Measurements from ENCODE around the gene ADPRHL1. TPM values are rescaled to one million over a fixed set of nuclear protein-coding genes. Genes with fewer than 3 reads are reported as not detected.
"Not testable (repeated sequence)": the region's sequence is repeated elsewhere in the genome, so short reads cannot be mapped to it uniquely, and the experiment has no call there.

The ADPRHL1 gene
- total RNA-seq, 3 donors from 2014 or later (not counting 1 experiment from before 2014, with no cell fraction given): 0.56 to 0.93 (median 0.72) TPM

DNA sequence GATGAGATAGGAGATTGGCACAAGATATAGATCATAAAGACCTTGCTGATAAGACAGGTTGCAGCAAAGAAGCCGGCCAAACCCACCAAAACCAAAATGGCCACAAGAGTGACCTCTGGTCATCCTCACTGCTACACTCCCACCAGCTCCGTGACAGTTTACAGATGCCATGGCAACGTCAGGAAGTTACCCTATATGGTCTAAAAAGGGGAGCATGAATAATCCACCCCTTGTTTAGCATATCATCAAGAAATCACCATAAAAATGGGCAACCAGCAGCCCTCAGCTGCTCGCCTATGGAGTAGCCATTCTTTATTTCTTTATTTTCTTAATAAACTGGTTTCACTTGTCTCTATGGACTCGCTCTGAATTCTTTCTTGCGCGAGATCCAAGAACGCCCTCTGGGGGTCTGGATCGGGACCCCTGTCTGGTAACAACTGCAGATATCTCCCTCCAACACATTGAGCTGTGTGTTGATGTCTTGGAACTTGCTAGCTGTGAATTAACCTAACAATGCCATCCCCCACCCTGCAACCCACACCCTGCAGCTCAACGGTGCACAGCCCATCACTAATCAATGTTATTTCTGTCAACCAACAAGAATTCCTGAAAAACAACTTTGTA, 62.3 kb downstream of the ADPRHL1 start:
- intact Hi-C loops (cut with micrococcal nuclease): no loop called here
- DNase-seq: no peak
- Mint-ChIP-seq H3K36me3 (no peaks in the 10 kb centered on the region), H3K4me1 (peaks cover 5% of the 10 kb centered on the region in 2 donors), H3K4me3 (no peak overlapping the region), H3K9me3 (no peaks in the 10 kb centered on the region), H3K27ac (no peak overlapping the region), H3K27me3 (ENCODE audit: low read depth in 2 of 2) (peaks cover 0 to 13% of the 10 kb centered on the region in 2 donors)
- no peak for ATAC-seq
- H3K4me1 ChIP-seq (ENCODE audit: control insufficient read depth, insufficient read depth, low read length): peaks cover 13% of the 10 kb centered on the region
- H3K27ac ChIP-seq (ENCODE audit: low read length): no peak overlapping the region
- H3K9me3 ChIP-seq (ENCODE audit: control insufficient read depth, insufficient read depth, low read length): no peaks in the 10 kb centered on the region
- no peaks in the 10 kb centered on the region for H3K36me3 ChIP-seq (ENCODE audit: control insufficient read depth, insufficient read depth, low read length)
- TF ChIP-seq, protein P1, sequence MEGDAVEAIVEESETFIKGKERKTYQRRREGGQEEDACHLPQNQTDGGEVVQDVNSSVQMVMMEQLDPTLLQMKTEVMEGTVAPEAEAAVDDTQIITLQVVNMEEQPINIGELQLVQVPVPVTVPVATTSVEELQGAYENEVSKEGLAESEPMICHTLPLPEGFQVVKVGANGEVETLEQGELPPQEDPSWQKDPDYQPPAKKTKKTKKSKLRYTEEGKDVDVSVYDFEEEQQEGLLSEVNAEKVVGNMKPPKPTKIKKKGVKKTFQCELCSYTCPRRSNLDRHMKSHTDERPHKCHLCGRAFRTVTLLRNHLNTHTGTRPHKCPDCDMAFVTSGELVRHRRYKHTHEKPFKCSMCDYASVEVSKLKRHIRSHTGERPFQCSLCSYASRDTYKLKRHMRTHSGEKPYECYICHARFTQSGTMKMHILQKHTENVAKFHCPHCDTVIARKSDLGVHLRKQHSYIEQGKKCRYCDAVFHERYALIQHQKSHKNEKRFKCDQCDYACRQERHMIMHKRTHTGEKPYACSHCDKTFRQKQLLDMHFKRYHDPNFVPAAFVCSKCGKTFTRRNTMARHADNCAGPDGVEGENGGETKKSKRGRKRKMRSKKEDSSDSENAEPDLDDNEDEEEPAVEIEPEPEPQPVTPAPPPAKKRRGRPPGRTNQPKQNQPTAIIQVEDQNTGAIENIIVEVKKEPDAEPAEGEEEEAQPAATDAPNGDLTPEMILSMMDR (IDR thresholded peaks at IDR 0.05): no peak
- WGBS (ENCODE audit: insufficient coverage): 81% methylated on average over 6 of the region's 10 CpGs
- H3K27me3 ChIP-seq (ENCODE audit: control insufficient read depth, insufficient read depth, low read length): no peaks in the 10 kb centered on the region
- H3K4me3 ChIP-seq (ENCODE audit: low read length): no peak overlapping the region

DNA sequence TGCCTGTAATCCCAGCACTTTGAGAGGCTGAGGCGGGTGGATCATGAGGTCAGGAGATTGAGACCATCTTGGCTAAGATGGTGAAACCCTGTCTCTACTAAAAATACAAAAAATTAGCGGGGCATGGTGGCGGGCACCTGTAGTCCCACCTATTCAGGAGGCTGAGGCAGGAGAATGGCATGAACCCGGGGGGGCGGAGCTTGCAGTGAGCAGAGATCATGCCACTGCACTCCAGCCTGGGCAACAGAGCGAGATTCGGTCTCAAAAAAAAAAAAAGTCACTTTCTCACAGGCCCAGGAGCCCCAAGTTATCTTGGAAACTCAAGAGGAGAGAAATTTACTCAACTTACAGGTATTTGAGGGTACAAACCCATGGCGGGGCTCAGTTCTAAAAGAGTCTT, 63.7 kb downstream of the ADPRHL1 start:
- H3K27ac ChIP-seq (ENCODE audit: low read length); H3K9me3 Mint-ChIP-seq; H3K4me3 ChIP-seq (ENCODE audit: low read length); ATAC-seq; H3K36me3 ChIP-seq (ENCODE audit: control insufficient read depth, insufficient read depth, low read length); H3K27ac Mint-ChIP-seq; H3K36me3 Mint-ChIP-seq; H3K9me3 ChIP-seq (ENCODE audit: control insufficient read depth, insufficient read depth, low read length); DNase-seq; H3K4me1 Mint-ChIP-seq; intact Hi-C loops (cut with micrococcal nuclease); H3K4me3 Mint-ChIP-seq; H3K27me3 ChIP-seq (ENCODE audit: control insufficient read depth, insufficient read depth, low read length): not testable (repeated sequence)
- peaks cover 5 to 22% of the 10 kb centered on the region in 2 donors for H3K27me3 Mint-ChIP-seq (ENCODE audit: low read depth in 2 of 2)
- 90% methylated on average over 8 of the region's 8 CpGs for WGBS (ENCODE audit: insufficient coverage)
- peaks cover 13% of the 10 kb centered on the region for H3K4me1 ChIP-seq (ENCODE audit: control insufficient read depth, insufficient read depth, low read length)

DNA sequence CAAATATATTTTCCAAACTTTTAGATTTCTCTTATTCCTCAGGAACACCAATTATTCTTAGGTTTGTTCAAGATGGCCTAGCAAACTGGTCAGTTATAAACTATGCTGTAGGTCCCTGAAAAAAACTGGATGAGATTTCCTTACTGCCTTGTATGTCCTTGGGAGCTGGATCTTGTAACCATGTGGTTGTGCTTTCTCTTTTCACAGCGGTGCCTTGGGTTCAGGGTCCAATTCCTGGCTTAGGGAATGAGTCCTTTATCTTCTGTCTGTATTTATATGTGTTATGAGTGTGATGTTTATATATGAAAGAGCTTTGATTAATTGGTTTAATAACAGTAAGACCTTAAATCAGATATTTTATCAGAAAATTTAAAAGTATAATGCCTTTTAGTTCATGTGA, 65.9 kb downstream of the ADPRHL1 start:
- no peaks in the 10 kb centered on the region for H3K9me3 ChIP-seq (ENCODE audit: control insufficient read depth, insufficient read depth, low read length)
- H3K27ac ChIP-seq (ENCODE audit: low read length): no peak overlapping the region
- no peak overlapping the region for H3K4me3 ChIP-seq (ENCODE audit: low read length)
- WGBS (ENCODE audit: insufficient coverage): 100% methylated on average over 1 of the region's 1 CpG
- Mint-ChIP-seq H3K36me3 (peaks cover 9% of the 10 kb centered on the region), H3K4me3 (no peak overlapping the region), H3K27me3 (ENCODE audit: low read depth in 2 of 2) (peaks cover 7 to 35% of the 10 kb centered on the region in 2 donors), H3K27ac (no peak overlapping the region), H3K4me1 (no peaks in the 10 kb centered on the region), H3K9me3 (peaks cover 2 to 6% of the 10 kb centered on the region in 2 donors)
- ATAC-seq (no peak), DNase-seq (no peak)
- H3K27me3 ChIP-seq (ENCODE audit: control insufficient read depth, insufficient read depth, low read length): no peaks in the 10 kb centered on the region
- no peaks in the 10 kb centered on the region for H3K36me3 ChIP-seq (ENCODE audit: control insufficient read depth, insufficient read depth, low read length)
- no peaks in the 10 kb centered on the region for H3K4me1 ChIP-seq (ENCODE audit: control insufficient read depth, insufficient read depth, low read length)
- intact Hi-C loops (cut with micrococcal nuclease): no loop called here
- TF ChIP-seq, protein P1 (IDR thresholded peaks at IDR 0.05): no peak

DNA sequence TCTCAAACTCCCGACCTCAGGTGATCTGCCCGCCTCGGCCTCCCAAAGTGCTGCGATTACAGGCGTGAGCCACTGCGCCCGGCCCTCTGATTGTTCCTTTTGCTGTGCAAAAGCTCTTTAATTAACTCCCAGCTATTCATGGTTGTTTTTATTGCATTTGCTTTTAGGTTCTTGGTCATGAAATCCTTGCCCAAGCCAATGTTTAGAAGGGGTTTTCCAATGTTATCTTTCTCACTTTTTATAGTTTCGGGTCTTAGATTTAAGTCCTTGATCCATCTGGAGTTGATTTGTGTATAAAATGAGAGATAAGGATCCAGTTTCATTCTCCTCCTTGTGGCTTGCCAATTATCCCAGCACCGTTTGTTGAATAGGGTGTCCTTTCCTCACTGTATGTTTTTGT, 70.2 kb downstream of the ADPRHL1 start:
- ATAC-seq: no peak
- Mint-ChIP-seq H3K4me1 (no peaks in the 10 kb centered on the region), H3K36me3 (peaks cover 12% of the 10 kb centered on the region), H3K27ac (no peak overlapping the region), H3K9me3 (peaks cover 2 to 7% of the 10 kb centered on the region in 2 donors), H3K4me3 (no peak overlapping the region), H3K27me3 (ENCODE audit: low read depth in 2 of 2) (peaks cover 20 to 37% of the 10 kb centered on the region in 2 donors)
- H3K4me1 ChIP-seq (ENCODE audit: control insufficient read depth, insufficient read depth, low read length): no peaks in the 10 kb centered on the region
- H3K27ac ChIP-seq (ENCODE audit: low read length): no peak overlapping the region
- no peaks in the 10 kb centered on the region for H3K27me3 ChIP-seq (ENCODE audit: control insufficient read depth, insufficient read depth, low read length)
- 94% methylated on average over 9 of the region's 9 CpGs for WGBS (ENCODE audit: insufficient coverage)
- H3K36me3 ChIP-seq (ENCODE audit: control insufficient read depth, insufficient read depth, low read length): no peaks in the 10 kb centered on the region
- no peaks in the 10 kb centered on the region for H3K9me3 ChIP-seq (ENCODE audit: control insufficient read depth, insufficient read depth, low read length)
- no peak overlapping the region for H3K4me3 ChIP-seq (ENCODE audit: low read length)
- intact Hi-C loops (cut with micrococcal nuclease): no loop called here
- no peak for DNase-seq
- TF ChIP-seq, protein P1 (IDR thresholded peaks at IDR 0.05): no peak

DNA sequence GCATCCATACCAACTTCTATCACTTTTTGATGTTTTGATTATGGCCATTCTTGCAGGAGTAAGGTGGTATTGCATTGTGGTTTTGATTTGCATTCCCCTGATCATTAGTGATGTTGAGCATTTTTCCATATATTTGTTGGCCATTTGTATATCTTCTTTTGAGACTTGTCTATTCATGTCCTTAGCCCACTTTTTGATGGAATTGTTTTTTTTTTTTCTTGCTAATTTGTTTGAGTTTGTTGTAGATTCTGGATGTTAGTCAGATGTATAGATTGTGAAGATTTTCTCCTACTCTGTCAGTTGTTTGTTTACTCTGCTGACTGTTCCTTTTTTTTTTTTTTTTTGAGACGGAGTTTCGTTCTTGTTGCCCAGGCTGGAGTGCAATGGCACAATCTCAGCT, 70.7 kb downstream of the ADPRHL1 start:
- H3K9me3 Mint-ChIP-seq; H3K4me1 Mint-ChIP-seq; intact Hi-C loops (cut with micrococcal nuclease); H3K27me3 ChIP-seq (ENCODE audit: control insufficient read depth, insufficient read depth, low read length); ATAC-seq; H3K27ac ChIP-seq (ENCODE audit: low read length); DNase-seq; H3K36me3 ChIP-seq (ENCODE audit: control insufficient read depth, insufficient read depth, low read length); H3K4me1 ChIP-seq (ENCODE audit: control insufficient read depth, insufficient read depth, low read length); H3K27ac Mint-ChIP-seq; H3K9me3 ChIP-seq (ENCODE audit: control insufficient read depth, insufficient read depth, low read length); H3K4me3 ChIP-seq (ENCODE audit: low read length); H3K4me3 Mint-ChIP-seq: not testable (repeated sequence)
- H3K27me3 Mint-ChIP-seq (ENCODE audit: low read depth in 2 of 2): peaks cover 23 to 37% of the 10 kb centered on the region in 2 donors
- WGBS (ENCODE audit: insufficient coverage): no CpG with 5 or more reads among the region's 2 CpGs
- H3K36me3 Mint-ChIP-seq: peaks cover 12% of the 10 kb centered on the region

Measured in natural killer cell (primary cell).